Esophagus (tissue), 2 donors: ENCODE measurements around the gene TBC1D30. TPM values are rescaled to one million over a fixed set of nuclear protein-coding genes. Genes with fewer than 3 reads are reported as not detected.

ENCODE experiments used
- H3K27ac ChIP-seq, 2 donors: one replicate each; pipeline ENCODE4 v1.5.1; 2013; ENCODE audit warnings: low read depth in 2 of 2, mild to moderate bottlenecking in 2 of 2, inconsistent platforms in 1 of 2, low read length in 1 of 2, moderate library complexity in 1 of 2
- H3K27me3 ChIP-seq, 2 donors: one replicate each; pipeline ENCODE4 v1.6.1; 2013; ENCODE audit warnings: low read length in 2 of 2, control low read depth in 1 of 2, mild to moderate bottlenecking in 1 of 2; ENCODE audit not compliant: insufficient read depth in 2 of 2, control insufficient read depth in 1 of 2
- H3K36me3 ChIP-seq, 2 donors: one replicate each; pipeline ENCODE4 v1.6.1; 2013; ENCODE audit warnings: low read length in 1 of 2; ENCODE audit not compliant: control insufficient read depth in 2 of 2, insufficient read depth in 2 of 2
- H3K4me1 ChIP-seq, 2 donors: one replicate each; pipeline ENCODE4 v1.6.1; 2013; ENCODE audit warnings: low read length in 1 of 2; ENCODE audit not compliant: control insufficient read depth in 2 of 2, insufficient read depth in 2 of 2
- H3K4me3 ChIP-seq, 2 donors: one replicate each; pipeline ENCODE4 v1.5.1; 2013; ENCODE audit warnings: low read length in 2 of 2, mild to moderate bottlenecking in 2 of 2, low read depth in 1 of 2, moderate library complexity in 1 of 2
- H3K9me3 ChIP-seq, 2 donors: one replicate each; pipeline ENCODE4 v1.6.1; 2013; ENCODE audit warnings: mild to moderate bottlenecking in 2 of 2, low read depth in 1 of 2, low read length in 1 of 2, moderate library complexity in 1 of 2; ENCODE audit not compliant: control insufficient read depth in 2 of 2, insufficient read depth in 1 of 2
- WGBS, 2 donors: extraction: QIAGEN DNeasy Blood & Tissue Kit; methylation state at CpG; one replicate each; pipeline ENCODE4 v1.1.7; 2013; 5-methylcytosine and 5-hydroxymethylcytosine counted together
- polyA plus RNA-seq, 2 donors: library from polyadenylated mRNA; stranded (reverse); fragments of 200-250 nt; gene quantifications; one replicate each; pipeline ENCODE4 v1.2.3, GENCODE V29; 2013
- donor health status: healthy with polysubstance abuse.
- donor health status: Bipolar disorder and iron deficiency.

Gene TBC1D30
- polyA plus RNA-seq, 2 donors = 0.18 to 0.66 TPM

GRCh38 chr12:64883264-64884163 is 59.1 kb downstream of the TBC1D30 start:
- H3K4me3 ChIP-seq = no peak overlapping the region
- peaks cover 0 to 3% of the 10 kb centered on the region in 2 donors for H3K9me3 ChIP-seq
- no peaks in the 10 kb centered on the region for H3K27me3 ChIP-seq
- H3K27ac ChIP-seq = no peak overlapping the region
- WGBS, 2 donors = 79 to 81% methylated on average over 17 of the region's 17 CpGs
- no peaks in the 10 kb centered on the region for H3K4me1 ChIP-seq
- H3K36me3 ChIP-seq = no peaks in the 10 kb centered on the region

GRCh38 chr12:64884164-64884542 is 59.7 kb downstream of the TBC1D30 start:
- Histone ChIP-seq H3K4me3 (no peak overlapping the region), H3K4me1 (no peaks in the 10 kb centered on the region), H3K27ac (no peak overlapping the region), H3K9me3 (peaks cover 0 to 3% of the 10 kb centered on the region in 2 donors), H3K36me3 (no peaks in the 10 kb centered on the region), H3K27me3 (no peaks in the 10 kb centered on the region)
- WGBS, 2 donors = 83 to 87% methylated on average over 3 of the region's 3 CpGs

GRCh38 chr12:64884728-64885127 is 60.3 kb downstream of the TBC1D30 start:
- Histone ChIP-seq H3K27ac (no peak overlapping the region), H3K9me3 (peaks cover 0 to 3% of the 10 kb centered on the region in 2 donors), H3K27me3 (peaks cover 0 to 2% of the 10 kb centered on the region in 2 donors), H3K36me3 (no peaks in the 10 kb centered on the region), H3K4me1 (no peaks in the 10 kb centered on the region), H3K4me3 (no peak overlapping the region)
- 86 to 87% methylated on average over 3 of the region's 3 CpGs for WGBS, 2 donors

GRCh38 chr12:64889434-64890216 is 65.2 kb downstream of the TBC1D30 start:
- H3K27me3 ChIP-seq = peaks cover 0 to 2% of the 10 kb centered on the region in 2 donors
- WGBS, 2 donors = 49 to 59% methylated on average over 11 of the region's 11 CpGs
- H3K4me3 ChIP-seq = no peak overlapping the region
- H3K4me1 ChIP-seq = no peaks in the 10 kb centered on the region
- no peaks in the 10 kb centered on the region for H3K9me3 ChIP-seq
- no peaks in the 10 kb centered on the region for H3K36me3 ChIP-seq
- no peak overlapping the region for H3K27ac ChIP-seq

GRCh38 chr12:64890873-64891468 is 66.5 kb downstream of the TBC1D30 start:
- Histone ChIP-seq H3K4me1 (no peaks in the 10 kb centered on the region), H3K36me3 (no peaks in the 10 kb centered on the region), H3K27ac (no peak overlapping the region), H3K4me3 (no peak overlapping the region), H3K9me3 (no peaks in the 10 kb centered on the region), H3K27me3 (peaks cover 0 to 2% of the 10 kb centered on the region in 2 donors)
- WGBS, 2 donors = 56 to 57% methylated on average over 6 of the region's 6 CpGs

- Histone ChIP-seq H3K4me1 (no peaks in the 10 kb centered on the region), H3K36me3 (no peaks in the 10 kb centered on the region), H3K27me3 (peaks cover 0 to 2% of the 10 kb centered on the region in 2 donors), H3K27ac (no peak overlapping the region), H3K4me3 (no peak overlapping the region), H3K9me3 (no peaks in the 10 kb centered on the region)
- 83 to 100% methylated on average over 1 of the region's 1 CpG for WGBS, 2 donors
These were observed 67.2 kb downstream of the TBC1D30 start for GRCh38 chr12:64891629-64892028.

DNA sequence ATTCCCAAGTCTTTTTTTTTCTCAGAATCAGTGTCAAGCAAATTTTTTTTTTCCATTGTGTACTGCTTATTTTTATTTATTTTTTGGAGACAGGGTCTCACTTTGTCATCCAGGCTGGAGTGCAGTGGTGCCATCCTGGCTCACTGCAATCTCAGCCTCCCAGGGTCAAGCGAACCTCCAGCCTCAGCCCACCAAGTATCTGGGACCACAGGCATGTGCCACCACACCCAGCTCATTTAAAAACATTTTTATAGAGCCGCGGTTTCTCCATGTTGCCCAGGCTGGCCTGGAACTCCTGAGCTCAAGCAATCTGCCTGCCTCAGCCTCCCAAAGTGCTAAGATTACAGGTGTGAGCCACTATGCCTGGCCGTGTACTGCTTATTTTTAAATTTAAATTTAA is 68.1 kb downstream of the TBC1D30 start:
- Histone ChIP-seq H3K4me3 (no peak overlapping the region), H3K36me3 (no peaks in the 10 kb centered on the region), H3K4me1 (no peaks in the 10 kb centered on the region), H3K9me3 (no peaks in the 10 kb centered on the region), H3K27me3 (peaks cover 0 to 2% of the 10 kb centered on the region in 2 donors), H3K27ac (no peak overlapping the region)
- WGBS, 2 donors = 88 to 89% methylated on average over 4 of the region's 4 CpGs

DNA sequence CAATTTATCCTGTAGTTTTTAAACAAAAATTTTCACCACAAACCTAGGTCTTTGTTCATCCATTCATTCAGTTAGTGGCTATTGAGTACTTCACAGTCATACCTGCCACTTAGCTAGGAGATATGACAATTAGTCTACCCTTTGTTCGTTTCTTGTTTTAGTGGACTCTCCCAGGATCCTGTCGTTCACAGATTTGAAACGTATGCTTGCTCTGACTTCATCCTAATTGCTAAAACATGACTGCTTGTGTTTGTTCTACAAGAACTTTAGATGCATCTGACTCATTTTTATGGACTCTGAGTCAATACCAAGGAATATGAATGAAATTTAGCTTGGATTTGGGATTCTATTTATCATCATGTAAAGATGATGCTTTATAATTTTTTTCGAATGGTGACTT is 69.5 kb downstream of the TBC1D30 start:
- Histone ChIP-seq H3K9me3 (no peaks in the 10 kb centered on the region), H3K4me3 (no peak overlapping the region), H3K27me3 (peaks cover 0 to 2% of the 10 kb centered on the region in 2 donors), H3K27ac (no peak overlapping the region), H3K4me1 (no peaks in the 10 kb centered on the region), H3K36me3 (no peaks in the 10 kb centered on the region)
- 52 to 59% methylated on average over 4 of the region's 4 CpGs for WGBS, 2 donors

GRCh38 chr12:64894827-64895475 is 70.5 kb downstream of the TBC1D30 start:
- no peak overlapping the region for H3K27ac ChIP-seq
- no peaks in the 10 kb centered on the region for H3K27me3 ChIP-seq
- WGBS, 2 donors = 60 to 72% methylated on average over 2 of the region's 2 CpGs
- H3K9me3 ChIP-seq = no peaks in the 10 kb centered on the region
- H3K4me1 ChIP-seq = no peaks in the 10 kb centered on the region
- no peak overlapping the region for H3K4me3 ChIP-seq
- H3K36me3 ChIP-seq = no peaks in the 10 kb centered on the region
